PC-9 (cell line): ENCODE results near the gene CALD1. TPM values are rescaled to one million over a fixed set of nuclear protein-coding genes. Genes with fewer than 3 reads are reported as not detected.

Experiments used
- BruUV-seq: library from RNA; stranded (reverse); fragments of 400-500 nt; replicated peaks from 2 replicates; lab custom pipeline; 2021; lab: Mats Ljungman, UMichigan
- CTCF ChIA-PET: fragments of 300-600 bp; sonication (Branson Sonifier 250); formaldehyde crosslinking; loops from one replicate; lab custom pipeline; 2022; ENCODE audit warnings: antibody characterized with exemption; lab: Charles Lee
- POLR2A ChIA-PET: fragments of 300-600 bp; sonication (Branson Sonifier 250); formaldehyde crosslinking; loops from one replicate; lab custom pipeline; 2022; ENCODE audit warnings: antibody characterized with exemption; ENCODE audit not compliant: unreplicated experiment; lab: Charles Lee
- DNase-seq, 2 experiments: peaks; one replicate each; pipeline versions ENCODE4 v3.0.0 to v3.0.0-alpha.2; 2015 to 2022; ENCODE audit warnings: mixed read lengths in 1 of 2
- H2AFZ ChIP-seq: fragments of 200-600 bp; sonication (generic); 2 replicates; pipeline ENCODE4 v1.8.1; 2017; ENCODE audit warnings: antibody characterized with exemption
- H3F3A ChIP-seq: fragments of 200-600 bp; sonication (generic); 2 replicates; pipeline ENCODE4 v1.8.1; 2017; ENCODE audit warnings: antibody characterized with exemption, mild to moderate bottlenecking, low read depth; ENCODE audit not compliant: insufficient read depth
- H3K27ac ChIP-seq: fragments of 200-600 bp; sonication (generic); 2 replicates; pipeline ENCODE4 v1.6.1; 2016; ENCODE audit warnings: mixed run types
- H3K27me3 ChIP-seq: fragments of 200-600 bp; sonication (generic); 2 replicates; pipeline ENCODE4 v1.6.1; 2016; ENCODE audit warnings: low read depth, mixed run types; ENCODE audit not compliant: insufficient read depth
- H3K36me3 ChIP-seq: fragments of 200-600 bp; sonication (generic); 2 replicates; pipeline ENCODE4 v1.6.1; 2016; ENCODE audit warnings: low read depth, mixed run types
- H3K4me1 ChIP-seq: fragments of 200-600 bp; sonication (generic); replicated peaks from 2 replicates; pipeline ENCODE4 v1.6.1; 2016; ENCODE audit warnings: mixed run types; ENCODE audit not compliant: insufficient read depth
- H3K4me2 ChIP-seq: fragments of 200-600 bp; sonication (generic); 2 replicates; pipeline ENCODE4 v1.6.1; 2017; ENCODE audit warnings: mixed run types
- H3K4me3 ChIP-seq: fragments of 200-600 bp; sonication (generic); 2 replicates; pipeline ENCODE4 v1.6.1; 2016; ENCODE audit warnings: mixed run types
- H3K79me2 ChIP-seq: fragments of 200-600 bp; sonication (generic); 2 replicates; pipeline ENCODE4 v1.6.1; 2017; ENCODE audit warnings: low read depth, mixed run types
- H3K9me2 ChIP-seq: fragments of 200-600 bp; sonication (generic); 2 replicates; pipeline ENCODE4 v1.8.1; 2017; ENCODE audit warnings: mild to moderate bottlenecking; ENCODE audit not compliant: insufficient read depth
- H3K9me3 ChIP-seq: fragments of 200-600 bp; sonication (generic); 2 replicates; pipeline ENCODE4 v1.8.1; 2016; ENCODE audit warnings: low read depth; ENCODE audit not compliant: insufficient read depth
- H4K20me1 ChIP-seq: fragments of 200-600 bp; sonication (generic); 2 replicates; pipeline ENCODE4 v1.8.1; 2017; ENCODE audit not compliant: insufficient read depth
- CTCF ChIP-seq: fragments of 200-600 bp; sonication (generic); conservative IDR thresholded peaks from 2 replicates; pipeline ENCODE4 v1.6.1; 2017; ENCODE audit warnings: mixed run types, antibody characterized with exemption, mild to moderate bottlenecking, moderate library complexity
- EZH2 ChIP-seq: fragments of 200-600 bp; sonication (generic); IDR thresholded peaks from 2 replicates; pipeline ENCODE4 v1.8.0; 2017; ENCODE audit warnings: antibody characterized with exemption, low read depth
- intact Hi-C: fragments of 100-400 bp; cut with micrococcal nuclease; formaldehyde crosslinking; loops from one replicate; pipeline ENCODE4 v1.10.0; 2022; ENCODE audit not compliant: unreplicated experiment
- total RNA-seq: library from RNA; stranded (reverse); gene quantifications from 2 replicates; pipeline ENCODE4 v1.2.3, GENCODE V29; 2021

Gene CALD1
- total RNA-seq, 1 experiment from 2014 or later: 84.4 TPM

- CTCF ChIA-PET: interaction anchor here (0.5 kb wide), 1 partner anchor 10 kb away, joined by 3 read pairs; no protein-coding TSS in a partner anchor
- no TSS peak for BruUV-seq
- intact Hi-C loops: no loop called here
- DNase-seq: no peak
- Histone ChIP-seq H3K9me2 (no peaks in the 10 kb centered on the region; the same call in 1 of the 2 replicates), H3K79me2 (no peaks in the 10 kb centered on the region), H3K4me1 (peaks cover 21% of the 10 kb centered on the region), H3K9me3 (0 out of 2 replicates have a peak, but pooled peaks cover 3% of the 10 kb centered on the region), H3K27ac (no peak overlapping the region), H3F3A (peaks cover 6% of the 10 kb centered on the region; the same call in 1 of the 2 replicates), H4K20me1 (no peaks in the 10 kb centered on the region), H3K27me3 (no peaks in the 10 kb centered on the region), H3K36me3 (no peaks in the 10 kb centered on the region), H2AFZ (no peak overlapping the region), H3K4me2 (no peak overlapping the region), H3K4me3 (no peak overlapping the region)
- POLR2A ChIA-PET: no interaction called here
- TF ChIP-seq CTCF: no peak
- TF ChIP-seq EZH2: no peak
These were observed 68.6 kb downstream of the CALD1 start for GRCh38 chr7:134847851-134848588.

GRCh38 chr7:134850066-134850465 is 70.6 kb downstream of the CALD1 start:
- H3K79me2 ChIP-seq: no peaks in the 10 kb centered on the region
- no peak overlapping the region for H3K4me2 ChIP-seq
- H3K36me3 ChIP-seq: no peaks in the 10 kb centered on the region
- intact Hi-C loops: no loop called here
- CTCF ChIA-PET: no interaction called here
- no peaks in the 10 kb centered on the region for H3K9me3 ChIP-seq
- TF ChIP-seq EZH2 (no peak), CTCF (no peak)
- H3K27me3 ChIP-seq: no peaks in the 10 kb centered on the region
- POLR2A ChIA-PET: no interaction called here
- no peaks in the 10 kb centered on the region for H3F3A ChIP-seq
- H3K9me2 ChIP-seq: no peaks in the 10 kb centered on the region; the same call in 1 of the 2 replicates
- no peaks in the 10 kb centered on the region for H4K20me1 ChIP-seq
- H3K4me1 ChIP-seq: 0 out of 2 replicates have a peak, but pooled peaks cover 5% of the 10 kb centered on the region
- no peak overlapping the region for H3K4me3 ChIP-seq
- no peak overlapping the region for H2AFZ ChIP-seq
- no peak for DNase-seq
- no peak overlapping the region for H3K27ac ChIP-seq
- BruUV-seq: no TSS peak

DNA sequence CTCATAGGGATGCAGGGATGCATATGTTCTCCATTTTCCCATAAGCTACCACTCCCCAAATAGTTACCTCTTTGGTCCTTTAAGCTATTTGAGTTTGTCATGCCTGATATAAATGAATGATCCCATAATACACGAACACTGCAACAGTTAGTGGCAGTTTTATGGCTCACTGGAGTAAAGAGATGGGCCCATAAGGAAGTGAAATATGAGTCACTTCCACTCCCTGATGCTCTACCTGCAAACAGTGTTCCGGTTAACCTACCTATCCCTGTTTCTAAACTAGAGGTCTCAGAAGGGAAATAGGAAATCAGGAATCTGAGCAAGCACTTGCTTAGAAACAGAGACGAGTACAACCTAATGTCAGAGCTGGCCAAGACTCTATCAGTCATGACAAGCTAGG is 71.7 kb downstream of the CALD1 start:
- Histone ChIP-seq H3K27me3 (no peaks in the 10 kb centered on the region), H3K9me3 (no peaks in the 10 kb centered on the region), H3F3A (no peaks in the 10 kb centered on the region), H3K9me2 (no peaks in the 10 kb centered on the region; the same call in 1 of the 2 replicates), H2AFZ (no peak overlapping the region), H3K4me3 (no peak overlapping the region), H4K20me1 (no peaks in the 10 kb centered on the region), H3K27ac (no peak overlapping the region), H3K79me2 (no peaks in the 10 kb centered on the region), H3K4me1 (0 out of 2 replicates have a peak, but pooled peaks cover 5% of the 10 kb centered on the region), H3K4me2 (no peak overlapping the region), H3K36me3 (no peaks in the 10 kb centered on the region)
- CTCF ChIA-PET: no interaction called here
- no peak for TF ChIP-seq CTCF
- TF ChIP-seq EZH2: no peak
- POLR2A ChIA-PET: no interaction called here
- intact Hi-C loops: no loop called here
- no TSS peak for BruUV-seq
- peak in 1 of 2 experiments; percentile 39 for DNase-seq
